GM13976 (cell line): ENCODE data around the gene KCNH8.

Experiments used
- DNase-seq: peaks from one replicate; pipeline ENCODE4 v3.0.0; 2012; ENCODE audit warnings: low spot score
- CTCF ChIP-seq: IDR thresholded peaks from 2 replicates; pipeline ENCODE4 v1.5.1; 2012; ENCODE audit warnings: borderline replicate concordance, mild to moderate bottlenecking; ENCODE audit not compliant: insufficient read depth; ENCODE audit errors: extremely low read depth, missing control alignments, control extremely low read depth
- in situ Hi-C: fragments of 300-500 bp; cut with MboI; formaldehyde crosslinking; loops from one replicate; pipeline ENCODE4 v1.12.0; 2022; ENCODE audit warnings: low sequenced_read_pairs, mixed read lengths, inconsistent platforms; ENCODE audit not compliant: unreplicated experiment

The KCNH8 gene

GRCh38 chr3:19202303-19202702, 54.0 kb downstream of the KCNH8 start:
- in situ Hi-C loops, result loop anchor here (25.0 kb wide), 1 partner anchor 660 kb away; no protein-coding TSS in a partner anchor
- TF ChIP-seq CTCF, result no peak

GRCh38 chr3:19202754-19203153, 54.4 kb downstream of the KCNH8 start:
- in situ Hi-C loops, result loop anchor here (25.0 kb wide), 1 partner anchor 660 kb away; no protein-coding TSS in a partner anchor
- no peak for TF ChIP-seq CTCF
- no peak for DNase-seq

More at GRCh38 chr3:19202303-19202702, 54.0 kb downstream of the KCNH8 start:
- no peak for DNase-seq

- DNase-seq, result no peak
- in situ Hi-C loops, result loop anchor here (25.0 kb wide), 1 partner anchor 656 kb away; no protein-coding TSS in a partner anchor
- TF ChIP-seq CTCF, result no peak
These were observed 58.2 kb downstream of the KCNH8 start for GRCh38 chr3:19206540-19206939.

- in situ Hi-C loops, result loop anchor here (25.0 kb wide), 1 partner anchor 649 kb away; no protein-coding TSS in a partner anchor
- DNase-seq, result no peak
These were observed 65.4 kb downstream of the KCNH8 start for GRCh38 chr3:19213603-19214220.

GRCh38 chr3:19215427-19215826, 67.1 kb downstream of the KCNH8 start:
- TF ChIP-seq CTCF, result no peak
- DNase-seq, result no peak
- in situ Hi-C loops, result loop anchor here (25.0 kb wide), 1 partner anchor 647 kb away; no protein-coding TSS in a partner anchor

More at GRCh38 chr3:19213603-19214220, 65.4 kb downstream of the KCNH8 start:
- TF ChIP-seq CTCF, result no peak

GRCh38 chr3:19216669-19217337, 68.5 kb downstream of the KCNH8 start:
- in situ Hi-C loops, result loop anchor here (25.0 kb wide), 1 partner anchor 645 kb away; no protein-coding TSS in a partner anchor
- no peak for DNase-seq
- no peak for TF ChIP-seq CTCF
